Inflammatory macrophage treated with lipopolysaccharide for 1 hour (primary cell): ENCODE data around the gene S100A7A.
"Not testable (repeated sequence)": the region's sequence is repeated elsewhere in the genome, so short reads cannot be mapped to it uniquely, and the experiment has no call there.

Source experiments
- DNase-seq, 2 donors: peaks; one replicate each; pipeline ENCODE4 v3.0.0-alpha.2; 2020 to 2022

The S100A7A gene

DNA sequence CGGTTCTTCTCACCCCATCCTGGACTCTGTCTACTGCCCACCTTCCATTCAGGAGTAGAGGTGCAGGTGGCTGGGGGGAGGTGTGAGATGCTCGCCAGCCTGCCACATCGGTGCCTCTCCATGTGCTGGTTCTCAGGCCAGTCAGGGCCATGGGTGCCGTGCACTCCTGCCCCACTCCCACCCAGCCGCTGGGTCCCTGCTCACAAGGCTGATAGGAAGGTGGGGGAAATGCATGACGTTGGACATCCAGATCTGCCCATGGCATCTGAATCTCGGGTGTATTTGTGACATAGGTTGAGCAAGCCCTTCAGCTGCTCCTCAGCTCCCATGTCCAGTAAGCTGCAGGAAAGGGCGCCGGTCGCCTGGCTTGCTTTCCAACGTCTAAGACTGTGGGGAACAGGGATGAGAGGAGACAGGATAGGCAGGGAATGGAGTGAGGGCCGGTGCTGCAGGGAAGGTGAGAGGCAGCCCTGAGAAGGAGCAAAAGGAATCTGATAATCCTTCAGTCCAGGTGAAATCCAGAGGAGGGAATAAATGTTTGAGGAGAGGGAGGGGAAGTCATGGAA is 11.8 kb downstream of the S100A7A start:
- no peak for DNase-seq

DNA sequence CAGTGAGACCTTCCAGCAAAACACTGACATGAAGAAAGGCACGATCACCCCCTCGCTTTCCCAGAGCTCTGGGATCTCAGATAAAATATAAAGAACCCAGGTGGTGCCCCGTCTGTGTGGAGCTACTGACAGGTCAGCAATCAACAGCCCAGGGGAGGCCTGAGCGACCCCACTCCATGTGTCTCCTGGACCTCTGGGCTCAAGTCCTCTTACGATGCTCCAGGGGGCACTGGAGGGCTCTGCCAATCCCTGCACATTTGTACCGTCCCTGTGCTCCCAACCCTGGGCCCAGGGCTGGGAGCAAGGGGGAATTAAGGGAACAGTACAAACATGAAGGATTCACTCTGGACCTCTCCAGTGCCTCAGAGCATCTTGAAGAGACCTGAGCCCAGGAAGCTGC is 12.5 kb downstream of the S100A7A start:
- DNase-seq = no peak

DNA sequence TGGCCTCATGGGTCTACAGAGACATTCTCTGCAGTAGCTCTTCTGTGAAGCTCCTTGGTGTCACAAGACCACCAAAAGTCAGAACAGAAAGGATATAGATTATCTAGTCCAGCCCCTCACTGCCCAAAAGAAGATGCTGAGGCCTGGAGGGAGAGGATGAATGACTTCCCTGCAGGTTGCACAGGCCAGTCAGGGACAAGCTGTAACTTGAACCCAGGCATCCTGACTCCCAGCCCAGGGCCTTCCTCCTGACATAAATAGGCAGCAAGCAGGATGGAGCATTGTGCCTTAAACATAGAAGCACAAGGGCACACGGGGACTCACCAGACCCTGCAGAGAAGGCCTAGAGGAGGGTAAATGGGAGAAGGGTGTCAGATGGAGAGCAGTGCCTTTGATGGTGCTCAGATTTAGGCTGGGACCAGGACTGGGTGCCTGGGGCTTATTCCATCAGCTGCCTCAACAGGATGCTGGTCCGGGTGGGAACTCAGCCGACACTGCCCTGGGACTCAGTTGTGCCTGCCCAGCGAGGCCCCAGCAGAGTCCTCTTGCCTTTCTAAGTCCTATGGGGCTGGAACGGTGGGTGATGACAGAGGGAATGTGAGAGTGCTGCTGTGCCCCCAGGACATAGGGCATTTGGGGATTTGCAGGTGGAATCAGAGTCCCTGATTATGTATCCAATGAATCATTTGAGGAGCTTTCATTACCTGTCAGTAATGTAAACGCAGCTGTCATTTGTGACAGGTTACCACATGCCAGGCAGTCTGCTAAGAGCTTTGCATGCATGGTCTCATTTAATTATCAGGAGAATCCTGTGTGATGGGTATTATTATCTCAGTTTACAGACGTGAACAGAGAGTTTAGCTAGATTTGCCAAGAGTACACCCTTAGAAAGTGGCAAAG is 13.2 kb downstream of the S100A7A start:
- DNase-seq = no peak

DNA sequence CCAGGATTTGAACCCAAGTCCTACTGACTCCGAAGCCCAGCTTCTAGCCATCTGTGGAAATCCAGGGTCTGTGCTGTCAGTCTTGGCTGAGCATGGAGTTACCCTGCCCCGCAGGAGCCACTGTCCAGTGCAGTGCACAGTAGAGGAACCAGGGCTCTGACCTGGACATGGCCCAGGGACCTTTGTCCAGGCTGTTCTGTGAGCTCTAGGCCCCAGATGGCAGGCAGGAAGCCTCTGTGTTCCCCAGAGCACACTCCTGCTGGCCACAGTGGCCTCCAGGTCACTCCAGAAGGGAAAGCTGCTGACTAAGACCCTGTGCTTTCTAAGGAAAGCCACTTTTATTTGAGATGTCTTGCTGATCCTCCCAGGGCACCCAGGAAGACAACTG is 13.8 kb downstream of the S100A7A start:
- DNase-seq = no peak

DNA sequence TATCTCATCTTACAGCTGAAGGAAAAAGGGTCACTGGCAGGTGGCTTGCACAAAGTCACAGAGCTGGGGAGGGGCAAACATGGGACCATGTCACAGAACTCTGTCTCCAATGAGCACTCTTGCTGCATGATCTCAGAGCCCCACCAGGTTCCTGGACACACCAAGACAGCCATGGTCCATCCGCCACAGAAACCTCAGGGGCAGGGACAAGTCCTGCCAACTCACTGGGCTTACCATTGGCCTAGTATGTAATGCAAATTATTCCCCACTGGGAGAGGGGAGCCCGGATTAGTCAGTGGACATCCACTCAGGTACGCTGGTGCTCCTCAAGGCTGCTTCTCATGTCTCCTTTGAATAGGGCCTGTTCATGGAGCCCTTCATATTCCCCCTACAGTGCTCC is 14.2 kb downstream of the S100A7A start:
- no peak for DNase-seq

DNA sequence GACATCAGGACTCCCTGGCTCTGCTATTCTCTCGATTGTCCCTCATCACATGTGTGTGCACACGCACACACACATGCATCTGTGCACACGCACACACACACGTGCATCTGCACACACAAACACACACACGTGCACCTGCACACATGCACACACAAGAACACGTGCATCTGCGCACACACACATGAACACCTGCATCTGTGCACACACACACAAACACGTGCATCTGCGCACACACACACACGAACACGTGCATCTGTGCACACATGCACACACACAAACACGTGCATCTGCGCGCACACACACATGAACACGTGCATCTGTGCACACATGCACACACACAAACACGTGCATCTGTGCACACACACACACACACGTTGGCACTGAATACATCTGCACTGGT is 14.7 kb downstream of the S100A7A start:
- no peak for DNase-seq

DNA sequence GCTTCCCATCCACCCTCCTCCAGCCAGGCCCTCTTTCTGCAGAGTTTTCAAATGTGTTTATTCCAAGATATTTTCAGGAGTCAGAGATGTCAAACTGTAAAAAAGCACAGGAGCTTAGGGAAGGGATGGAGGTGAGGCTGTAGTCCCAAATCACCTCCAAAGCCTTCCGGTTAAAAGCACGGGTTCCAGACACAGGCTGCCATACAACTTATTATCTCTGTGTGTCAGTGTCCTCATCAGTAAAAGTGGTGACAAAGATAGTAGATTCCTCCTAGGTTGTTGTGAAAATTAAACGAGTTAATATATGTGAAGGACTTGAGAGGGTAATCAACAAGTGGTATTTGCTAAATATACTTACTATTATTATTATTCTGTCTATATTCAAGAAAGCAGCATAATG is 15.1 kb downstream of the S100A7A start:
- no peak for DNase-seq

DNA sequence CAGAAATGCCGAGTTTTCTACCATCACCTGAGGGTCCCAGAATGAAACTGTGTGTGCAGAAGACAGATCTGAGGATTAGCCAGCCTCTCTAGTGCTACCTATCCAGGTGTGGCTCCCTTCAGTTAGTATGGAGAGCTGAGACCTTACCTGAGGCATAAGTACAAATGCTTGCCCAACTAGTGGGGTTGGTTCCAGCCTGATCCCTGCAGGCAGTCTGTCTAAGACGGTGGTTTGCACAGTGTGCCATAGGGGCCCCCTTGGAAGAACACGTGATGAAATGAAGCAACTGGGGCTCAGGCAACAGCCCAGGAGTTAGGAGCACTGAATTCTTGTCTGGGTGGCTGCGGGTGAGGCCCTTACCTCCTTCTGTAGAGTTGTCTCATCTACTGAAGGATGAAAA is 15.6 kb downstream of the S100A7A start:
- DNase-seq = no peak

DNA sequence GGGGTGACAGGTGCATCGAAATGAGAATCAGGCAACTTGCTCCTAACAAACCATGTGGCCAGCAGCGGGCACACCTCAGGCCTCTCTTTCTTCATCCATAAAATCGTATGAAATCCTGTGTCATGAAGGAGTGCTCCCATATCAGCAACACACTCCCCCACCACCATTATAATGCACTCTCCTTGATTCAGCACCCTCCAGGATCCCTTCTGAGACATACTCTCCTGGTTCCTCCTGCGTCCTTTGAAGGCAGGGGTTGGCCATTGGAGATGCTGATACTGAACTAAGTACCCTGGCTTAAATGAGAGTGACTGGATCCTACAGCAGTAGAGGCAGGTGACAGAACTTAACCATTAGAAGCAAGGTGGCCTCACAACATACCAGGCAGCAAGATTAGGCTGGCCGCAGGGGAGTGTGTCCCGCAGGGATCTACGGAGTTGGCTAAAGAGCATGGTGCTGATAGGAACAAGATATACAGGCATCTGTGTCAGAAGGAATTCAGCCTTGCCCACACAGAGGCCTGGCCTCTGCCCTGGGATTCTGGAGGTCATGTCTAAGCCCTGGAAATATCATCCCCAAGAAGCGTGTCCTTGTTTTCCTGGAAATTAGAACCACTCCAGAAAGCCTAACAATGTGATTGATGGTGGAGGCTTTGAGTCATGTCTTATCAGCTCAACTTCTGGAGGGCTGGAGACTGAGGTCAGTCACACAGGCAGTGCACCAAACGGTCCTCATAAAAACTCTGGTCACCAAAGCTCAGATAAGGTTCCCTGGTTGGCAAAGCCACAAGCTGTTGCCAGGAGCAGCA is 16.8 kb downstream of the S100A7A start:
- no peak for DNase-seq

DNA sequence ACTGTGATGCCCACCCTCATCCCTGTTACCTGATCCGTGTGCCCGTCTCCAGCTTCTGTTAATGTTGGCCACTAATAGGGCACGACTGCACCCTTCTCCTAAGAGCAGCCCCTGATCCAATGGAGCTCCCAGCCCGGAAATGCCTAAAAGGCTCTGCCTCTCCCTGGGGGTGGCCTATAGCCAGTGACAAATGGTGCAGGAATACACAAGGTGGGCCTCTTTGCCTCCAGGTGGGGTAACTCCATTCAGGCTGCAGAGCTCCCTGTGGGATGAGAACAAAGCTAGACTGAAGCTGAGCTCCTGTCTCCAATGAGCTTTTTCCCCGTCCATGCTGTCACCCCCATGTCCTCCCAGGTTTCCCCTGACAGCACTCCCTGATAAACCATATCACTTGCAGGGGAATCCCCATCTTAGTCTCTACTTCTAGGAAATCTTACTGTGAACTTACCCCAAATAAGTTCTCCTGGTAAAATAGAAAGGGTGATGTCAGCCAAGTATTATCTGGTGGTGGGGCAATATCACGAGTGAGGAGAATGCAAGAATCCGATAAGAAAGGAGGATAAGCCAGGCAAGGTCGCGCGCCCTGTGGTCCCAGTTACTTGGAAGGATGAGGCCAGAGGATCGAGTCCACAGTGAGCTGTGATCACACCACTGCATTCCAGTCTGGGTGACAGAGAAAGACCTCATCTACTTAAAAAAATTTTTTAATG is 18.6 kb downstream of the S100A7A start:
- no peak for DNase-seq

DNA sequence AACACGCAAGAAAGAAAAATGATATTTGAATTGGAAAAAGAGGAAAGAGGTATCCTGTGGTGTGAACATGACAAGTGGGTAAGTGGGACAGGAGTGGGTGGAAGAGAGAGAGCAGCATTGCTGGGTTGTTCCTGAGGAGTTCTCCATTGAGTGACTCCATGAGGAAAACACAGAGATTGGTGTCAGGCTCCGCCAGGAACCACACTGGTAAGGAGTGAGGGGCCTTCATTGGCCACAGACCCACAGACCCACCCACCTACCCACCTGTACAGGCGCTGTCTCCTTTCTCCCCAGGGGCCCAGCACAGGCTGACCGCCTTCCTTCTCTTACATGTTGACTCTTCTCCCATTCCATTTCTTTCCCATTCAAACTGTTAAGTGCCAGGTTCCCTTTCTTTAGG is 20.9 kb downstream of the S100A7A start:
- DNase-seq = no peak

DNA sequence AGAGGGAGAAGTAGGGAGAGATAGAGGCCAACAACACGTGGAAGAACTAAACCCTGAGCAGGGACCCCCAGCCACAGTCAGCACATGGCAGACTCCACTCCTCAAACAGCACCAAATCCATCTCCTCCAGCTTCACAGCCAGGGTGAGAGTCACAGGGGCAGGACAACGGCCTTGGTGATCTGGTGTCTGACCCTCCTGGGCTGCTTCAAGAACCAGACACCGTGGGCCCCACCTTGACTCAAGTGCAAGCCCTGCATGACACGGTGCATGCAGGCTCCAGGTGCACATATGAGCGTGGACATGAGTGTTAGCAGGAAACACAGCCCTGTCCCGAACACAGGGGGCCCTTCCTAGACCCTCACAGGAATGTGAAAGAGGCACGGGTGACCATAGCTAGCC is 22.3 kb downstream of the S100A7A start:
- no peak for DNase-seq

DNA sequence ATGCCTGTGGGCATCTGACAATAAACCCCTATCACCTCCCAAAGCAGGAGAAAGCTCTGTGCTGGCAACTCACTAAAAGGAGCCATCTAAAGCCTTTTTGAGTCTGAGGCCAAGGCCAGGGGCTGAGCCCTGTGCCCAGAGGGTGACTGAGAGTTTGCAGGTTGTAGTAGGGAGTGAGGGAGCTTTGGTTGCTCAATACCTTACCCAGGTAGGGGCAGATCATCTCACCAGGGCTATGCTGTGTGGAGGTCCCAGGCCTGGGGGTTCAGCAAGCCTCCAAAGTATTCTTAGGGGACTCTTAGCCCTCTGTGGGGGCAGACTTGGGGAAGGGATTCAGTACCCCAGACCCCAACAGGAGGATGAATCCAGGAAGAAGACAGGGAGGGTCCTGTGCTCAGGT is 23.0 kb downstream of the S100A7A start:
- DNase-seq = no peak

DNA sequence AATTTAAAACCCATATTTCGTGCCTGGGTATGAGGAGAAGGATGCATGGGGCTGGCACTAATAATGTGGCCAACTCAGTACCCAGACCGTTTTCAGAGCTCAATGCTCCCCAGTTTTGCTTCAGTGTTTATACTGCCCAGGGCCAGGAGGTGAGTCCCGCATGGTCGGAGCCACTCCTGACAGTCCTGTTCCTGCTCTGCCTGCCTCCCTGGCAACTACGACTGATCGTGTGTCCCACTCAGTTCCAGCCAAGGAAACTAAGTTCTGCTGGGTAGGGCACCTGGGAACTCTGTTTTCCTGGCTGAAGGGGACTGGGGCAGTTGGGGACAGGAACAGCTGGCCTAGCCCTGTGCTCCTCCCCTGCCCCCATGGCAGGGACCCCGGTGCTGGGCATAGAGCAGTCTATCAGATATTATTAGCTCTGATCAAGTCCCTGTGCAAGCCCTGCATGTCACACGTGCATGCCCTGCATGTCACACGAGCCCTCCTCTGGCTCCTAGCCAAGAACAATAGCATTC is 25.0 kb downstream of the S100A7A start:
- DNase-seq = no peak

DNA sequence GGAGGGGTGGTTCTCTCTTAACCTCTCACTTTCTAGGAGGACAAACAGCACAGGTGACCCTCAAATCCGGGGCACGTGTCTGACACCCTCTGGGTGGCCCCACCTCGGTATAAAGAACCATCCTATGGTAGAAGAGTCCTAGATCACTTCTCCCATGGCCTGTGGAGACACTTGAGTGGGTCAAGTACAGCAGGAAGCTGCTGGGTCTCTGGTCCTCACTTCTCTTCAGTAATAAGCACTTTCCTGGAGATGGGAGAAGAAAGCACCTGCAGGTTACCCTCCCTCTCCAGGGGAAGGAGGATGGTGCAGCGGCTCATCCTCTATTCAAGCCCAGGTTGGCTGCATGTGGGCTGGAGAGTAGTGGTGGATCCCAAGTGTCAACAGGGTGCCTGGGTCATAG is 27.2 kb downstream of the S100A7A start:
- DNase-seq = no peak

DNA sequence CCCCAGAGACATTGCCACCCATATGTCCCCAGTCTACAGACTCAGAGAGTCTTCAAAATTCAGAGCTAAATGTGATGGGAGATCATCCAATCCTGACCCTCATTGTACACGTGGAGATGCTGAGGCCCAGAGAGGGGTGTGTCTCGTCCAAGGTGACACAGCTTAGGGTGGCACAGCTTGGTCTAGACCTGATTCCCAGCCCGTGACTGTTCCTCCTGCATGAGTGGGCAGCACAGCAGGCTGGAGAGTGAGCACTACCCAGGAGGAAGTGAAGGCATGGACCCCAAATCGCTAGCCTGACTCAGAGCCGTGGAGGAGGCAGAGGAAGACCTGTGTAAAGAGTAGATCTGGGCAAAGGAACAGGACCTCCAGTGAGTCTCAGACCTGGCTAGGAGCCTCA is 27.8 kb downstream of the S100A7A start:
- no peak for DNase-seq

DNA sequence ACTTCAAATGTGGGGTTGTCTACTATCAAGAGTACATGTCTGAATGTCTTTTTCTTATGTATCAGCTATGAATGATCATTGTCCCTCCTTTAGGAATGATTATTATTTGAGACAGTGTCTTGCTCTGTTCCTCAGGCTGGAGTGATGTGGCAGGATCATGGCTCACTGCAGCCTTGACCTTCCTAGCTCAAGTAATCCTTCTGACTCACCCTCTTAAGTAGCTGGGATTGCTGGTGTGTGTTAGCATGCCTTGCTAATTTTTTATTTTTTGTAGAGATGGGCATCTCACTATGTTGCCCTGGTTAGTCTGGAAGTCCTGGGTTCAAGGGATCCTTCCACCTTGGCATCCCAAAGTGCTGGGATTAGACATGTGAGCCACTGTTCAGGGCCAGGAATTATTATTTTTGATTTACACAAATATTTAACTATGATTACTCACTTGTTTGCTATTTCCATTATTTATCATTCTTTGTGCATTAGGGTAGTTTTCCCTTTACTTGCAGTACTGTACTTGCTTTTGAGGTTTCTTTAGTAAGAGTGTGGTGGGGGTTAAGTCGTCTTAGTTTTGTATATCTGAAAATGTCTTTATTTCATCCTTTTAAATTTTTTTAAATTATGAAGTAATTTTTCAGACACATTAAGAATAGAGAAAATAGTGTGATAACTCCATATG is 31.3 kb downstream of the S100A7A start:
- no peak for DNase-seq

DNA sequence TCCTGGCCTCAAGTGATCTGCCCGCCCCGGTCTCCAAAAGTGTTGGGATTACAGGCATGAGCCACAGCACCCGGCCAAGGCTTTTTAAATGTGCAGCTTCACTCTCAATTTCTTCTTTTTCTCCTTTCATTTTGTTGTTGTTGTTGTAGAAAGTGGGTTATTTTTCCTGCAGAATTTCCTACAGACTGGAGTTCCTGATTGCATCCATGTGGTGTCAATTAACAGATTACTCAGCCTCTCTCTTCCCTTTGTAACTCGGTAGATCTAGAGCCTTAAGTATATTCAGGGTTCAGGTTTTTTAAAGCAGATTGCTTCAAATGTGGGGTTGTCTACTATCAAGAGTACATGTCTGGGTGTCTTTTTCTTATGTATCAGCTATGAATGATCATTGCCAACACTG is 32.5 kb downstream of the S100A7A start:
- DNase-seq = not testable (repeated sequence)

DNA sequence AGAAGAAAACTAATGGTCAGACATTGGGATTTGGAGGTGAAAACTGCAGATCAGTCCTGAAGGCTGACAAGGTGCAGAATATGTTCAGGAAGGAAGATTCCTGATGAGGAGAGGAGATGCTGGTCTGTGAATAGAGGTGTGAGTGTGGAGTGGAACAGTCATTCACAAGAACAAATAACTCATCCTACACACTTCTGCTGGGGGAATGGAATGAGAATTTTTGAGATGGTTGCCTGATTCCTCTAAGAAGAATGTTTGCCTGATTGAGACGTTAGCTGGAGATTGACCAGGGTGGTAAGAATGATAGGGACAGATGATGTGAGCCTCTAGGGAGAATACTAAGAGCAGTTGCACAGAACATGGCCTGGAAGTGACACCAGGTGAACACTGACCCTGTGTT is 40.1 kb downstream of the S100A7A start:
- DNase-seq = no peak

DNA sequence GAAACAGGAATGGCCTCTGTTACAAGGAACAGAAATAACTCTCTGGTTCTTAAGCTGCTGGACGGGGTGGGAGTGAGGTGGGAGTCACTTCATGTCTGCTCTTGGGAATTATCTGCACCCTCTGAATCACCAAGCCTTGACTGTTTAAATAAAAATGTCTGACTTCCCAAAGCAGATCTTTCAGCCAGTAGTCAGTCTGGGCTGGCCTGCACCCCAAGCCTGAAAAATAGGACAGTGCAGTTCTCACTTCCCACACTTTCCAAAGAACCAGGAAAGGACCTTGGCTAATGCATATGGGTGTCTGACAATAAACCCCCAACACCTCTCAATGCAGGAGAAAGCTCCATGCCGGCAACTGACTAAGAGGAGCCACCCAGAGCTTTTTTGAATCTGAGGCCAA is 43.3 kb downstream of the S100A7A start:
- no peak for DNase-seq

DNA sequence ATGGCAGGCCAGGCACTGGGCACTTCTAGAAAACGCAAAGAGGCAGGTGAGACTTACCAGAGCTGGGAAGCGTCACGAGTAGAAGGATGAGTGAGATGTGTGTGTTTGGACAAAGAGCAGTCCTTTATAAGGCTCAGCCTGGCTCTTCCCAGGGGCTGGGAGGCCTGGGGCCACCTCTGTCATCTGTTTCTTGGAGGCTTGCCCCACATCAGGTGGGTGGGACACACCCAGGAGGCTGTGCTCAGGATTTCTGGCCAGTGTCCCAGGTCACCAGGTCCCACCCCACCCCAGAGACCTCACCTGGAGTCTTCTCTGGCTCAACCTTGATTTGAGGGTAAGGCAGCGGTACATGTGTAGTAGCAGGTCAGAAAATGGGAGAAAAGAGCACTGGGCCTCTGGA is 44.2 kb downstream of the S100A7A start, which contains the start of gene S100A7:
S100A7 (minus strand) TSS at position 101 of the 400 bp plus-strand sequence. CDS start 1,638 bp downstream, outside the sequence.
- DNase-seq = no peak

DNA sequence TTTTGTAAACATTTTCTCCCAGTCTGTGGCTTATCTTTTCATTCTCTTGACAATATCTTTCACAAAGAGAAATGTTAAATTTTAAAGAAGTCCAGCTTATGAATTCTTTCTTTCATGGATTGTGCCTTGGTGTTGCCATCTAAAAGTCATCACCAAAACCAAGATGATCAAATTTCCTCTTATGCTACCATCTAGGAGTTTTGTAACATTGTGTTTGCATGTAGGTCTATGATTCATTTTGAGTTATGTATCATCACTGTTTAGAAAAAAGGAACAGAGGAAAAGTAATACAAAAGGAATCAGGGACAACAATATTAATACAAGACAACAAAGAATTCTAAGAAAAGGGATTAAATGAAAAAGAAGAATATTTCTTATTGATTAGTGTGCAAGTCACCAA is 46.4 kb downstream of the S100A7A start:
- peak; percentile 42 to 49 for DNase-seq
